CD4-positive, alpha-beta T cell treated with Interleukin-21 for 1 hour (primary cell): ENCODE data around the gene SLC25A38.

ENCODE experiments used
- DNase-seq: peaks from one replicate; pipeline ENCODE4 v3.0.0-alpha.2; 2020

Gene SLC25A38

DNA sequence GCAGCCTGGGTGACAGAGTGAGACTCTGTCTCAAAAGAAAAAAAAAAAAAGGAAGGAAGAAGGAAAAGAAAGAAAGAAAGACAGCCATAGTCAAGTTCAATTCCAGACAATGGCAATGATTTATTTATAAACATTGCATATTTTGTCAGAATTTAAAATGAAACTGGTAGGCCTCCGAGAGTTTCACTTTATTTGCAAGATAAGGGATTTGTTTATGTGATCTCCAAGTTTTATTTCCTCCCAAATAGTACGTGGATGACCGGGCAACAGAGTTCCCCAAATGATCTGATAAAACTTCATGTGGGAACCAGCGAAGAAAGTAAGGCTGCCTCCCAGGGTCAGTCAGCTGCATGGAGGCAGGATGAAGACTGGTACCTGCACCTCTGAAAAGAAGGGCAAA is 55.7 kb downstream of the SLC25A38 start:
- no peak for DNase-seq

DNA sequence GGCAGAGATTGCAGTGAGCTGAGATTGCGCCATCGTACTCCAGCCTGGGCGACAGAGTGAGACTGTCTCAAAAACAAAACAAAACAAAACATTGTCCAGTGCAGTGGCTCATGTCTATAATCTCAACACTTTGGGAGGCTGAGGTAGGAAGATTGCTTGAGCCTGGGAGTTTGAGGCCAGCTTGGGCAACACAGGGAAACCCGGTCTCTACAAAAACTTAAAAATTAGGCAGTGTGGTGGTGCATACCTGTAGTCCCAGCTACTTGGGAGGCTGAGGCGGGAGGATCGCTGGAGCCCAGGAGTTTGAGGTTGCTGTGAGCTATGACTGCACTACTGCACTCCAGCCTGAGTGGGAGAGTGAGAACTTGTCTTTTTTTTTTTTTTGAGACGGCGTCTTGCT is 57.1 kb downstream of the SLC25A38 start:
- no peak for DNase-seq

DNA sequence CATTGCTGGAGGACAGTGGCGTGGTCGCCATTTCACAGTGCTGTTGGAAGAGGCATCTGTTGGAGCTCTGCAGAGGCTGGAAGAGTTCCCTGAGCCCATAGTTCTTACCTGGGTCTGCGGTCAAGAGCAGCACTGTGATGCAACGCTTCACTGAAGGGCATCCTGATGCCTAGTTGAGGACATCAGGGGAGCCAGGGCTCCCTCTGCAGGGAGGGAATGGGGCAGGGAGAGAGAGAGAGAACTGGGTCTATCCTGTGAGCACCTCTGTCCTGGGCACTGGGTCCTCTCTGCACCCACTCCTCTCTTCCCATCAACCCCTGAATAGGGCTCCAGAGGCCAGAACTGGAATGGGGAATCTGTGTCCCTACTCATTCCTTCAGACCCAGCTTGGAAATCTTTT is 60.4 kb downstream of the SLC25A38 start:
- no peak for DNase-seq

DNA sequence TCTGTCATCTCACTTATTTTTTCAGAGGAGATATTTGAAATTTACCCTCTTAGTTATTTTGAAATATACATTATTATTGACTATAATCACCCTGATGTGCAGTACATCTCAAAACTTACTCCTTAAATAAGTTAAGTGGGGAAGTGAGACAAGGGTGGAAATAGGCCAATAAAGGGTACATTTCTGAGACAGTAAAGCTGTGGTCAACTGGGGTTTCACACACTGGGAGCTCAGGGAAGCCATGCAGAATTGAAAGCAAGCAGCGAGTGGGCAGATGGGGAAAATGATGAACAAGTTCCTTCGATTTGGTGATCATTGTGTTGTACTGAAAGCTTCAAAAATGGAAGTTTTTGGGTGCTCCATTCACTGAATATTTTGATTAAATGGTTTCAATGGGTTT is 62.8 kb downstream of the SLC25A38 start:
- DNase-seq, result no peak

DNA sequence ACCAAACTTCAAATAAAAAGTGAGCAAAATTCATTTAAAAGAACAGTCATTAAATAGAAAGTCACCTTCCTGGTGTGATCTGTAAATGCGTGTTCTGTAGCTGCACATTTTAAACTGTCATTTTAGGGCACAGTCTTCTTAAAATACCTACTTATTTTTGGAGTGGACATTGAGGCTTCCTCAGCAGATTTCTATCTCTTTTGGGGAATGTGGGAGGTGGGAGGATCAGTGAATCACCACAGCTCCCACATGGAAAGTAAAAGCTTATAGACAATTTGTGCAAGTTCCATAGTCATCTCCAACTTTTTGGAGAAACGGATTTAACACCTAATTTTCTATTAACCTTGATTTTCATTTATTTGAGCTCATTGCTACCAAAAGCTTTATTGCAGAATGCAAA is 63.3 kb downstream of the SLC25A38 start:
- no peak for DNase-seq
